Suprapubic skin (tissue), 3 donors: ENCODE results near the gene CCNG1.

Experiments used
- CTCF ChIP-seq, 2 donors: fragments of 200-600 bp in 1 of 2; fragments of 450-650 bp in 1 of 2; sonication (generic) in 1 of 2; IDR thresholded peaks; one replicate each; pipeline ENCODE4 v1.5.1; 2016 to 2019; ENCODE audit warnings: antibody characterized with exemption in 2 of 2, mild to moderate bottlenecking in 1 of 2, moderate library complexity in 1 of 2
- EP300 ChIP-seq: sonication (generic); formaldehyde crosslinking; IDR thresholded peaks from one replicate; pipeline ENCODE4 v1.6.1; 2017; ENCODE audit warnings: antibody characterized with exemption

- TF ChIP-seq CTCF (IDR thresholded peaks at IDR 0.05) (no peak), EP300 (no peak)
Observed at GRCh38 chr5:163463063-163463435, 25.7 kb downstream of the CCNG1 start.
